Osteoblast (primary cell): Measurements from ENCODE around the gene SLC39A11. TPM values are rescaled to one million over a fixed set of nuclear protein-coding genes. Genes with fewer than 3 reads are reported as not detected.

Source experiments
- DNase-seq: peaks from one replicate; pipeline ENCODE4 v3.0.0; 2011; ENCODE audit warnings: low spot score, mixed read lengths; ENCODE audit not compliant: insufficient read length; ENCODE audit errors: missing footprints
- H2AFZ ChIP-seq: 2 replicates; pipeline ENCODE4 v1.6.0; 2011; ENCODE audit warnings: mild to moderate bottlenecking, low read length
- H3K27ac ChIP-seq: 2 replicates; pipeline ENCODE4 v1.5.1; 2011; ENCODE audit warnings: mild to moderate bottlenecking, low read depth, low read length, moderate library complexity
- H3K27me3 ChIP-seq: 2 replicates; pipeline ENCODE4 v1.6.0; 2012; ENCODE audit warnings: mild to moderate bottlenecking, control low read depth, inconsistent platforms, low read length, moderate library complexity; ENCODE audit not compliant: insufficient read depth
- H3K36me3 ChIP-seq: 2 replicates; pipeline ENCODE4 v1.5.1; 2011; ENCODE audit warnings: mild to moderate bottlenecking, low read length, control low read depth, moderate library complexity; ENCODE audit not compliant: insufficient read depth
- H3K4me1 ChIP-seq: 2 replicates; pipeline ENCODE4 v1.5.1; 2011; ENCODE audit warnings: mild to moderate bottlenecking, low read length, control low read depth, moderate library complexity; ENCODE audit not compliant: insufficient read depth
- H3K4me2 ChIP-seq: 2 replicates; pipeline ENCODE4 v1.6.0; 2011; ENCODE audit warnings: mild to moderate bottlenecking, low read length; ENCODE audit not compliant: insufficient read depth
- H3K4me3 ChIP-seq: fragments of 200-600 bp; sonication (generic); 3 replicates; pipeline ENCODE4 v1.5.1; 2012; ENCODE audit warnings: mild to moderate bottlenecking, low read length, inconsistent platforms; ENCODE audit not compliant: insufficient read depth
- H3K79me2 ChIP-seq: 2 replicates; pipeline ENCODE4 v1.6.0; 2012; ENCODE audit warnings: mild to moderate bottlenecking, low read length, control low read depth, inconsistent platforms; ENCODE audit not compliant: insufficient read depth
- H3K9me3 ChIP-seq: 2 replicates; pipeline ENCODE4 v1.5.1; 2011; ENCODE audit warnings: low read depth, low read length, control low read depth
- H4K20me1 ChIP-seq: 2 replicates; pipeline ENCODE4 v1.6.0; 2012; ENCODE audit warnings: mild to moderate bottlenecking, low read length, control low read depth; ENCODE audit not compliant: insufficient read depth
- total RNA-seq: library from RNA; depleted of rRNA; stranded (reverse); fragments of >200 nt; gene quantifications from 2 replicates; pipeline ENCODE4 v1.2.3, GENCODE V29; 2012
- TF ChIP-seq, protein P1 (sequence below): IDR thresholded peaks from 2 replicates; pipeline ENCODE4 v1.5.1; 2011; ENCODE audit warnings: mild to moderate bottlenecking, low read depth, low read length, moderate library complexity; ENCODE audit errors: extremely low read depth

The SLC39A11 gene
- total RNA-seq, 1 donor = 27.1 TPM

DNA sequence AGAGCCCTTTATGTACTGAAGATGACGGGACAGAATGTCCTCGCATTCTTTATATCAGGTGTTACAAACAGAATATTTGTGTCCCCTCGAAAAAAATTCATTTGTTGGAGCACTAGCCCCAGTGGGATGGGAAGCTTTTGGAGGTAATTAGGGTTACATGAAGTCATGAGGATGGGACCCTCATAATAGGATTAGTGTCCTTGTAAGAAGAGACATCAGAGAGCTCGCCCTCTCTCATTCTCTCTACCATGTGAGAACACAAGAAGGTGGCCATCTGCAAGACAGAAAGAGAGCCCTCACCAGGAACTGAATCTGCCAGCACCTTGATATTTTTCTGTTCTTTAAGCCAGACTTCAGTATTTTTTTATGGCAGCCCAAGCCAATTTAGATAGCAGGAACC, 72.4 kb downstream of the SLC39A11 start:
- no peak overlapping the region for H3K27ac ChIP-seq
- no peaks in the 10 kb centered on the region for H3K9me3 ChIP-seq
- no peak for DNase-seq
- no peaks in the 10 kb centered on the region for H3K79me2 ChIP-seq
- H3K4me1 ChIP-seq = peaks cover 6% of the 10 kb centered on the region
- no peak overlapping the region for H3K4me3 ChIP-seq
- H3K4me2 ChIP-seq = no peak overlapping the region
- H2AFZ ChIP-seq = no peak overlapping the region
- H3K27me3 ChIP-seq = no peaks in the 10 kb centered on the region
- TF ChIP-seq, protein P1, sequence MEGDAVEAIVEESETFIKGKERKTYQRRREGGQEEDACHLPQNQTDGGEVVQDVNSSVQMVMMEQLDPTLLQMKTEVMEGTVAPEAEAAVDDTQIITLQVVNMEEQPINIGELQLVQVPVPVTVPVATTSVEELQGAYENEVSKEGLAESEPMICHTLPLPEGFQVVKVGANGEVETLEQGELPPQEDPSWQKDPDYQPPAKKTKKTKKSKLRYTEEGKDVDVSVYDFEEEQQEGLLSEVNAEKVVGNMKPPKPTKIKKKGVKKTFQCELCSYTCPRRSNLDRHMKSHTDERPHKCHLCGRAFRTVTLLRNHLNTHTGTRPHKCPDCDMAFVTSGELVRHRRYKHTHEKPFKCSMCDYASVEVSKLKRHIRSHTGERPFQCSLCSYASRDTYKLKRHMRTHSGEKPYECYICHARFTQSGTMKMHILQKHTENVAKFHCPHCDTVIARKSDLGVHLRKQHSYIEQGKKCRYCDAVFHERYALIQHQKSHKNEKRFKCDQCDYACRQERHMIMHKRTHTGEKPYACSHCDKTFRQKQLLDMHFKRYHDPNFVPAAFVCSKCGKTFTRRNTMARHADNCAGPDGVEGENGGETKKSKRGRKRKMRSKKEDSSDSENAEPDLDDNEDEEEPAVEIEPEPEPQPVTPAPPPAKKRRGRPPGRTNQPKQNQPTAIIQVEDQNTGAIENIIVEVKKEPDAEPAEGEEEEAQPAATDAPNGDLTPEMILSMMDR = no peak
- peaks cover 3% of the 10 kb centered on the region for H4K20me1 ChIP-seq
- no peaks in the 10 kb centered on the region for H3K36me3 ChIP-seq

DNA sequence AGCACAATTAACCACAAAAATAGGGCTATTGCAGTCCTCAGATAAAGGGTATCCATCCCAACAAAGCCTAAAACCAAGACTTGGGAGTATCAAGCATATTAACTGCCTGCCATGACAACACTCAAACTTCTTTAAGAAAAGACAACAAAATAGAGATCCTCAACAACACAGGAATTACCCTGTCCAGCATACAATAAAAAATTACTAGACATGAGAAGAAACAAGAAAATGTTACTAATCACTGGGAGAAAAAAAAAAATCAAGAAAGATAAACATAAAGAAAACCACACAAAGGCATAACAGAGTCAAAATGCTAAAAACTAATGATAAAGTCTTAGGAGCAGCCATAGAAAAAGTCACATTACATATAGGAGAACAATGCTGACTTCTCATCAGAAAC, 73.9 kb downstream of the SLC39A11 start:
- H3K36me3 ChIP-seq = no peaks in the 10 kb centered on the region
- no peak for DNase-seq
- H3K79me2 ChIP-seq = no peaks in the 10 kb centered on the region
- H3K4me1 ChIP-seq = peaks cover 9% of the 10 kb centered on the region
- H3K27me3 ChIP-seq = no peaks in the 10 kb centered on the region
- H2AFZ ChIP-seq = no peak overlapping the region
- peaks cover 3% of the 10 kb centered on the region for H4K20me1 ChIP-seq
- no peak overlapping the region for H3K4me3 ChIP-seq
- no peaks in the 10 kb centered on the region for H3K9me3 ChIP-seq
- no peak overlapping the region for H3K27ac ChIP-seq
- TF ChIP-seq, protein P1 = no peak
- H3K4me2 ChIP-seq = no peak overlapping the region

DNA sequence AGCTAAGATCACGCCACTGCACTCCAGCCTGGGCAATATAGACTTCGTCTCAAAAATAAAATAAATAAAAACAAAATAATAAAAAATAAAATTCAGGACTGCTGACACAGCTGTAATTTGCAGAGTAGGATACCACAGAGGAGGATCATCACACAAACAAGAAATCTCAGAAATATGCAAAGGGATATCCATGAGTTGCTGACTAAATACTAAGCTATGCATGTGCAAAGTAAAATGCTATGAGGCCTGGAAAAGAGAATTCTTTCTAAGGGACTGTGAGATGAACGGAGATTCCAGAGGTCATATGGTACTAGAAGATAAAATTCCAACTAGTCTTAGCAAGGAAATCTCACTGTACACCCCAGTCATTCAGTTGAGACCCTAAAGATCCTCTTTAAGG, 74.8 kb downstream of the SLC39A11 start:
- Histone ChIP-seq H3K4me1 (peaks cover 9% of the 10 kb centered on the region), H3K27me3 (no peaks in the 10 kb centered on the region), H3K27ac (peak overlapping the region; percentile 60), H3K4me2 (peak overlapping the region; percentile 1), H3K9me3 (no peaks in the 10 kb centered on the region), H2AFZ (no peak overlapping the region), H3K4me3 (no peak overlapping the region), H4K20me1 (peaks cover 3% of the 10 kb centered on the region), H3K79me2 (no peaks in the 10 kb centered on the region), H3K36me3 (no peaks in the 10 kb centered on the region)
- peak; percentile 94 for DNase-seq
- TF ChIP-seq, protein P1 = no peak

DNA sequence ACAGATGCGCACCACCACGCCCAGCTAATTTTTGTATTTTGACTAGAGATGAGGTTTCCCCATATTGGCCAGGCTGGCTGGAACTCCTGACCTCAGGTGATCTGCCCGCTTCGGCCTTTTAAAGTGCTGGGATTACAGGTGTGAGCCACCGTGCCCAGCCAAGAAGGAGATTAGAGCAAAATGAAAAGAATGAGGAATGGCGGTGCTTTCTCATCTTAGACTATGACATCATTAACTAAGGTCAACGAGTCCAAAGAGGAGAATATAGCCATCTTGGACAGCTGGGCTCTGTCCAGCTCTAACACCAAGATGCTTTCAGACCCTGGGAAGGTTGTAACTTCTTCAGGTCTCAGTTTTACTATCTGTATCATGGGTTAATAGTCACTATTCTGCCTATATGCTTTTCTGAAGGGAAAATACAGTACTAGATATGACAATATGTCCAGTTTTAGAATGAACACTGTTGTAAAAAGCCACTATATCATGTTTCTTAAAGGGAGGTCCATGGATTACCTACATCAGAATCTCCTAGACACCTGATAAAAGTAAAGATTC, 76.7 kb downstream of the SLC39A11 start:
- H3K4me1 ChIP-seq = peaks cover 9% of the 10 kb centered on the region
- no peak for DNase-seq
- no peaks in the 10 kb centered on the region for H3K36me3 ChIP-seq
- peaks cover 3% of the 10 kb centered on the region for H4K20me1 ChIP-seq
- no peak overlapping the region for H2AFZ ChIP-seq
- no peaks in the 10 kb centered on the region for H3K9me3 ChIP-seq
- H3K4me3 ChIP-seq = no peak overlapping the region
- H3K27ac ChIP-seq = no peak overlapping the region
- H3K79me2 ChIP-seq = no peaks in the 10 kb centered on the region
- H3K4me2 ChIP-seq = no peak overlapping the region
- no peaks in the 10 kb centered on the region for H3K27me3 ChIP-seq
- TF ChIP-seq, protein P1 = no peak
